ENCODE data around the gene TMEM209.

The TMEM209 gene

GRCh38 chr7:130179631-130180030 lies 25.6 kb downstream of the TMEM209 start:
- H3K27ac ChIP-seq = no peak overlapping the region
- no peak for TF ChIP-seq CTCF (conservative IDR thresholded peaks at IDR 0.05)

- no peak overlapping the region for H3K27ac ChIP-seq
- no peak for TF ChIP-seq CTCF (conservative IDR thresholded peaks at IDR 0.05)
These were observed 27.0 kb downstream of the TMEM209 start for GRCh38 chr7:130178251-130178650.

- no peak overlapping the region for H3K27ac ChIP-seq
- TF ChIP-seq CTCF (conservative IDR thresholded peaks at IDR 0.05) = no peak
These were observed 30.8 kb downstream of the TMEM209 start for GRCh38 chr7:130174237-130174959.

DNA sequence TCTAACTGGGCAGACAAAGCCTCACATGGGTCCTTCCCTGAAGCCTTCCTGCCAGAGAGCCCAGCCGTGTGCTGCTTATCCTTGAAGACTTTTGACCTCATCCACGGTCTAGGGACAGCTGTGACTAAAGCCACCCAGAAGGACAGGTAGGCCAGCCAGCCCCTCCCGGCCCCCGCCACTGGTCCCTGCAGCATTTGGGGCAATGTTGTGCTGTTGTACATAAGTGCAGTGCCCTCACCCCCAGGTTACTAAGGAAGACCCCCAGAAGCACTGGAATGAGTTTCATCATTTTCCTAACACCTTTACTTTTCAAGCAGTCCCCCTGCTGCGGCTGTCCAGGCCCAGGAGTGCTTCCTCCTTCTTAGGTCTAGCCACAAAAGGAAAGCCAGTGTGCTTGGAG lies 43.0 kb downstream of the TMEM209 start:
- TF ChIP-seq CTCF (conservative IDR thresholded peaks at IDR 0.05) = no peak
- no peak overlapping the region for H3K27ac ChIP-seq

- no peak overlapping the region for H3K27ac ChIP-seq
- TF ChIP-seq CTCF (conservative IDR thresholded peaks at IDR 0.05) = no peak
These were observed 44.8 kb downstream of the TMEM209 start for GRCh38 chr7:130160455-130160854.

DNA sequence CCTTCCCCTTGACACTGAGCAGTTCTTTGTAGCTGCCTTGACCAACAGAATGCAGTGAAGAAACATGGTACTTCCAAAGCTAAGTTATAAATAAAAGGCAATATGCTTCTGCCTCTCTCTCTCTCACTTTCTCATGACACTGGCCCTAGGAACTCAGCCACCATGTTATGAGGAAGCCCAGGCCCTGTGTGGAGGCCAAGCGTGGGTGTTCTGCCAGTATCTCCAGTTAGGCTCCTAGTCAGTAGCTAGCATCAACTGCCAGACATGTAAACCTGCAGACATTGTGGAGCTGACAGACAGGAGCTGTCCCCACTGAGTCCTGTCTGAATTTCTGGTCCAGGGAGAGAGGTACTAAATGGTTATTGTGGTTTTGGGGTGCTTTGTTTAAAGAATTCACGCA lies 45.2 kb downstream of the TMEM209 start:
- no peak for TF ChIP-seq CTCF (conservative IDR thresholded peaks at IDR 0.05)
- no peak overlapping the region for H3K27ac ChIP-seq

DNA sequence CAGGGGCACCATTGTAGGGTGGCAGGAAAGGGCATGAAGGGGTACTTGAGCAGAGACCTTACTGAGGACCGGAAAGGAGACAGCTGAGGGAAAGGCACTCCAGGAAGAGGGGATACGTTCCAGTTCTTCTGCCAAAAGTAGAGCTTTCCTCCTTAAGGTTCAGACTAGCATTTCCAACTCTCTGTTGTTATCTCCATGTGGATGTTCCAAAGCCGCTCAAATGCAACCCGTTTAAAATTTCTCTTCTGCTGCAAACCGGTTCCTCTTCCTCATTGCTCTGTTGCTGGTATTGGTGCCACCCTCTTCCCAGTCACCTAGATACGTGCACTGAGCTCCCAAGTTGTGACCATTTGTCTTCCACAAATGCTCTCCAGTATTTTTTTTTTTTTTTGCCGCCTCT lies 47.5 kb downstream of the TMEM209 start:
- no peak for TF ChIP-seq CTCF (conservative IDR thresholded peaks at IDR 0.05)
- H3K27ac ChIP-seq = no peak overlapping the region
